ENCODE data around the gene VKORC1.

The VKORC1 gene

GRCh38 chr16:31133046-31133501 lies 38.5 kb upstream of the VKORC1 start:
- Histone ChIP-seq H3K9ac (ENCODE audit: insufficient read length, low read depth) (peak overlapping the region; percentile 73), H3K9me3 (ENCODE audit: insufficient read depth, low read length) (no peaks in the 10 kb centered on the region), H3K27me3 (ENCODE audit: insufficient read depth, insufficient read length) (no peaks in the 10 kb centered on the region), H3K36me3 (ENCODE audit: insufficient read depth, insufficient read length, low read length) (peaks cover 52% of the 10 kb centered on the region), H3K4me1 (ENCODE audit: insufficient read depth, insufficient read length) (peaks cover 29% of the 10 kb centered on the region), H3K4me3 (ENCODE audit: insufficient read length, low read depth) (no peak overlapping the region)
- no peak for DNase-seq (ENCODE audit: low read depth, low spot score)
- no peak for TF ChIP-seq YY1 (IDR thresholded peaks at IDR 0.05; ENCODE audit: insufficient read depth, insufficient read length)

- Histone ChIP-seq H3K4me1 (ENCODE audit: insufficient read depth, insufficient read length) (peaks cover 33% of the 10 kb centered on the region), H3K36me3 (ENCODE audit: insufficient read depth, insufficient read length, low read length) (peaks cover 59% of the 10 kb centered on the region), H3K4me3 (ENCODE audit: insufficient read length, low read depth) (no peak overlapping the region), H3K9me3 (ENCODE audit: insufficient read depth, low read length) (no peaks in the 10 kb centered on the region), H3K27me3 (ENCODE audit: insufficient read depth, insufficient read length) (no peaks in the 10 kb centered on the region), H3K9ac (ENCODE audit: insufficient read length, low read depth) (no peak overlapping the region)
- no peak for DNase-seq (ENCODE audit: low read depth, low spot score)
- no peak for TF ChIP-seq YY1 (IDR thresholded peaks at IDR 0.05; ENCODE audit: insufficient read depth, insufficient read length)
- TF ChIP-seq ZNF274 (IDR thresholded peaks at IDR 0.05; ENCODE audit: low read depth, low read length), result no peak
- no peak for TF ChIP-seq SUZ12 (IDR thresholded peaks at IDR 0.05; ENCODE audit: extremely low read depth, insufficient read depth, insufficient read length)
These were observed 37.8 kb upstream of the VKORC1 start for GRCh38 chr16:31132303-31132979.

GRCh38 chr16:31131841-31132271 lies 37.3 kb upstream of the VKORC1 start:
- TF ChIP-seq SUZ12 (IDR thresholded peaks at IDR 0.05; ENCODE audit: extremely low read depth, insufficient read depth, insufficient read length) (no peak), ZNF274 (IDR thresholded peaks at IDR 0.05; ENCODE audit: low read depth, low read length) (no peak), YY1 (IDR thresholded peaks at IDR 0.05; ENCODE audit: insufficient read depth, insufficient read length) (no peak)
- Histone ChIP-seq H3K4me1 (ENCODE audit: insufficient read depth, insufficient read length) (peaks cover 35% of the 10 kb centered on the region), H3K27me3 (ENCODE audit: insufficient read depth, insufficient read length) (no peaks in the 10 kb centered on the region), H3K4me3 (ENCODE audit: insufficient read length, low read depth) (no peak overlapping the region), H3K36me3 (ENCODE audit: insufficient read depth, insufficient read length, low read length) (peaks cover 64% of the 10 kb centered on the region), H3K9me3 (ENCODE audit: insufficient read depth, low read length) (no peaks in the 10 kb centered on the region), H3K9ac (ENCODE audit: insufficient read length, low read depth) (no peak overlapping the region)
- DNase-seq (ENCODE audit: low read depth, low spot score), result no peak

- Histone ChIP-seq H3K36me3 (ENCODE audit: insufficient read depth, insufficient read length, low read length) (peaks cover 67% of the 10 kb centered on the region), H3K27me3 (ENCODE audit: insufficient read depth, insufficient read length) (no peaks in the 10 kb centered on the region), H3K9ac (ENCODE audit: insufficient read length, low read depth) (no peak overlapping the region), H3K9me3 (ENCODE audit: insufficient read depth, low read length) (no peaks in the 10 kb centered on the region), H3K4me3 (ENCODE audit: insufficient read length, low read depth) (no peak overlapping the region), H3K4me1 (ENCODE audit: insufficient read depth, insufficient read length) (peaks cover 34% of the 10 kb centered on the region)
- no peak for DNase-seq (ENCODE audit: low read depth, low spot score)
- no peak for TF ChIP-seq YY1 (IDR thresholded peaks at IDR 0.05; ENCODE audit: insufficient read depth, insufficient read length)
- no peak for TF ChIP-seq ZNF274 (IDR thresholded peaks at IDR 0.05; ENCODE audit: low read depth, low read length)
- TF ChIP-seq SUZ12 (IDR thresholded peaks at IDR 0.05; ENCODE audit: extremely low read depth, insufficient read depth, insufficient read length), result no peak
These were observed 36.8 kb upstream of the VKORC1 start for GRCh38 chr16:31131416-31131815.

- H3K4me3 ChIP-seq (ENCODE audit: insufficient read length, low read depth), result no peak overlapping the region
- H3K36me3 ChIP-seq (ENCODE audit: insufficient read depth, insufficient read length, low read length), result peaks cover 72% of the 10 kb centered on the region
- no peaks in the 10 kb centered on the region for H3K27me3 ChIP-seq (ENCODE audit: insufficient read depth, insufficient read length)
- no peaks in the 10 kb centered on the region for H3K9me3 ChIP-seq (ENCODE audit: insufficient read depth, low read length)
- H3K4me1 ChIP-seq (ENCODE audit: insufficient read depth, insufficient read length), result peaks cover 29% of the 10 kb centered on the region
- TF ChIP-seq ZNF274 (IDR thresholded peaks at IDR 0.05; ENCODE audit: low read depth, low read length) (no peak), YY1 (IDR thresholded peaks at IDR 0.05; ENCODE audit: insufficient read depth, insufficient read length) (no peak), SUZ12 (IDR thresholded peaks at IDR 0.05; ENCODE audit: extremely low read depth, insufficient read depth, insufficient read length) (no peak)
- DNase-seq (ENCODE audit: low read depth, low spot score), result no peak
- H3K9ac ChIP-seq (ENCODE audit: insufficient read length, low read depth), result no peak overlapping the region
These were observed 36.3 kb upstream of the VKORC1 start for GRCh38 chr16:31130899-31131298.

GRCh38 chr16:31130336-31130891 lies 35.8 kb upstream of the VKORC1 start:
- H3K4me1 ChIP-seq (ENCODE audit: insufficient read depth, insufficient read length), result peaks cover 27% of the 10 kb centered on the region
- no peak overlapping the region for H3K9ac ChIP-seq (ENCODE audit: insufficient read length, low read depth)
- H3K27me3 ChIP-seq (ENCODE audit: insufficient read depth, insufficient read length), result no peaks in the 10 kb centered on the region
- no peaks in the 10 kb centered on the region for H3K9me3 ChIP-seq (ENCODE audit: insufficient read depth, low read length)
- no peak for DNase-seq (ENCODE audit: low read depth, low spot score)
- H3K36me3 ChIP-seq (ENCODE audit: insufficient read depth, insufficient read length, low read length), result peaks cover 76% of the 10 kb centered on the region
- TF ChIP-seq SUZ12 (IDR thresholded peaks at IDR 0.05; ENCODE audit: extremely low read depth, insufficient read depth, insufficient read length) (no peak), ZNF274 (IDR thresholded peaks at IDR 0.05; ENCODE audit: low read depth, low read length) (no peak), YY1 (IDR thresholded peaks at IDR 0.05; ENCODE audit: insufficient read depth, insufficient read length) (no peak)
- H3K4me3 ChIP-seq (ENCODE audit: insufficient read length, low read depth), result no peak overlapping the region

GRCh38 chr16:31129568-31130335 lies 35.2 kb upstream of the VKORC1 start:
- peaks cover 27% of the 10 kb centered on the region for H3K4me1 ChIP-seq (ENCODE audit: insufficient read depth, insufficient read length)
- H3K9me3 ChIP-seq (ENCODE audit: insufficient read depth, low read length), result no peaks in the 10 kb centered on the region
- TF ChIP-seq ZNF274 (IDR thresholded peaks at IDR 0.05; ENCODE audit: low read depth, low read length) (no peak), YY1 (IDR thresholded peaks at IDR 0.05; ENCODE audit: insufficient read depth, insufficient read length) (no peak), SUZ12 (IDR thresholded peaks at IDR 0.05; ENCODE audit: extremely low read depth, insufficient read depth, insufficient read length) (no peak)
- no peak overlapping the region for H3K9ac ChIP-seq (ENCODE audit: insufficient read length, low read depth)
- H3K4me3 ChIP-seq (ENCODE audit: insufficient read length, low read depth), result no peak overlapping the region
- H3K27me3 ChIP-seq (ENCODE audit: insufficient read depth, insufficient read length), result no peaks in the 10 kb centered on the region
- DNase-seq (ENCODE audit: low read depth, low spot score), result no peak
- H3K36me3 ChIP-seq (ENCODE audit: insufficient read depth, insufficient read length, low read length), result peaks cover 81% of the 10 kb centered on the region
